HG03521 (cell line): ENCODE measurements around the gene KCTD6.

Source experiments
- ATAC-seq: cut with Tn5 transposase; IDR thresholded peaks from one replicate; pipeline ENCODE4 v1.9.1; 2021; ENCODE audit warnings: mild to moderate bottlenecking, moderate library complexity; ENCODE audit not compliant: unreplicated experiment

Gene KCTD6

GRCh38 chr3:58491506-58492402 lies at the start of gene KCTD6:
Gene KCTD6 (plus strand): TSS chr3:58492096. CDS start chr3:58498756, 6,660 bp downstream.
- ATAC-seq = peak; percentile 92

- no peak for ATAC-seq
Measured at GRCh38 chr3:58452176-58452575, 39.7 kb upstream of the KCTD6 start.

DNA sequence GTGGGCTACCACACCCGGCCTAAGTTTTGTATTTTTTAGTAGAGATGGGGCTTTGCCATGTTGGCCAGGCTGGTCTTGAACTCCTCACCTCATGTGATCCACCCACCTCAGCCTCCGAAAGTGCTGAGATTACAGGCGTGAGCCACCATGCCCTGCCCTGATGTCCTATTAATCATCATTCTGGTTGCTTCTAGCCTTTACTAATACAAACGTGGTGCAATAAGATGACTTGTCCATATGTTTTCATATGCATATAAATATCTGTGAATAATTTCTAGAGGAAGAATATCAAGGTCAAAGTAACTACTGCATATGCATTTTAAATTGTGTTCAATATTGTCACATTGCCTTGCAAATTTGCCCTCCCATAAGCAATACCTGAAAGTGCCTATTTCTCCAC lies 32.7 kb upstream of the KCTD6 start:
- ATAC-seq = no peak

- no peak for ATAC-seq
Measured at GRCh38 chr3:58462829-58463180, 29.1 kb upstream of the KCTD6 start.

GRCh38 chr3:58463181-58463941 lies 28.5 kb upstream of the KCTD6 start:
- peak; percentile 75 for ATAC-seq

DNA sequence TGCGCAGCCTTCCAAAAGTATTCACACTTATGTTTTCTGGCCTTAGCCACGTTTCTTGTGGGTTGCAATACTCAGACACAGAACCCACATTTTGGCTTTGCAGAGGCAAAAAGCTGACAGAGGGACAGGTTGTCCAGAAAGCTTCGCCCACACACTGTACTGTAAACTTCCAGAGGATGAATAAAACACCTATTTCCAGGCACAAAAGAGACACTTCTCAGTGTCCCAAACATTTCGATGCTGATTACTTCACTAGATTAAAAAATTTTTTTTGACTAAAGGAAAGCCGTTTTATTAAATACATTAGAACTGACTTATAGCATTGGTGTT lies 28.0 kb upstream of the KCTD6 start:
- no peak for ATAC-seq

GRCh38 chr3:58464866-58465265 lies 27.0 kb upstream of the KCTD6 start:
- no peak for ATAC-seq

- ATAC-seq = no peak
Measured at GRCh38 chr3:58466899-58467563, 24.9 kb upstream of the KCTD6 start.

DNA sequence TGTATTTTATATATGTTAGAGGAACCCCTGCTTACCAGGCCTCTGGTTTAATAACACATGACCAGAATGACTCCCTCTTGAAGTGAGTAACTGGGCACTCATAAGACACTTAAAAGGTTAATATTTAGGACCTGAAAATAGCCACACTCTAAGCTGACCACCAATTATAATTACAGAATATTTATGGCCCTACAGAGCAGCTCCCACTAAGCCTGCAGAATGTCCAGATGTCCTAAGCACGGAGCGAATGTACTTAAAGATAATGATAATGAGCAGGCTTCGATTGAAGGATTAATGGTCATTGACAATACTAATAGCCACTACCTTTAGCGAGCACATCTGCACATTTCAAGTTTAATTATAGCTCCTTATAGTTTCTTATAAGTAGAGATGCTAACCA lies 22.8 kb upstream of the KCTD6 start:
- no peak for ATAC-seq

- no peak for ATAC-seq
Measured at GRCh38 chr3:58470363-58471024, 21.4 kb upstream of the KCTD6 start.

- ATAC-seq = no peak
Measured at GRCh38 chr3:58471025-58471887, 20.6 kb upstream of the KCTD6 start.

DNA sequence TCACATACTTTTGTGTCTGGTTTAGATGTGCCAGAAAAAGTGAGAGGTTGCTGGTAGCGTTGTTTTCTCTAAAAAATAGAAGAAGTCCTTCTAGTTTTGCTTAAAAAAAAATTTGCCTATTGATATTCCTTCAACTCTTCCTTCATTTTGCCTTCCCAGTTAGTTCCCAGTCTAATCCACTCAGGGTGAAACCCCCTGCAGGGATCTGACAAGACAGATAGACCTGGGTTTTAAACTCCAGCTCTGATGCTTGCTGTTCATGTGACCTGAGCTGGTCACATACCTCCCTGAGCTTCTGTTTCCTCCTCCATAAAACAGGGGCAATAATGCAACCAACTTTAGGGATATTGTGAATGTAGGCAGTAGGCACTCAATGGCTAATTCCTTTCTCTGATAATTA lies 18.6 kb upstream of the KCTD6 start:
- no peak for ATAC-seq

GRCh38 chr3:58474348-58474911 lies 17.5 kb upstream of the KCTD6 start:
- no peak for ATAC-seq

GRCh38 chr3:58474967-58475578 lies 16.8 kb upstream of the KCTD6 start:
- no peak for ATAC-seq

DNA sequence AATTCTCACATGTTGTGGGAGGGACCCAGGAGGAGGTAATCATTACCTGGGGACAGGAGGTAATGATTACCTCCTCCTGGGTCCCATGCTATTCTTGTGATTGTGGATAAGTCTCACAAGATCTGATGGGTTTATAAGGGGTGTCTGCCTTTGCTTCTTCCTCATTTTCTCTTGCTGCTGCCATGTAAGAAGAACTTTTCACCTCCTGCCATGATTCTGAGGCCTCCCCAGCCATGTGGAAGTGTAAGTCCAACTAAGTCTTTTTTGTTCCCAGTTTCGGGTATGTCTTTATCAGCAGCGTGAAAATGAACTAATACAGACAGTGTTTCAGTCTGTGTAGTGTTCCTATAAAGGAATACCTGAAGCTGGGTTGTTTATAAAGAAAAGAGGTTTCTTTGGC lies 13.1 kb upstream of the KCTD6 start:
- ATAC-seq = no peak

GRCh38 chr3:58480309-58480708 lies 11.6 kb upstream of the KCTD6 start:
- ATAC-seq = no peak

- no peak for ATAC-seq
Measured at GRCh38 chr3:58482917-58483636, 8.8 kb upstream of the KCTD6 start.

DNA sequence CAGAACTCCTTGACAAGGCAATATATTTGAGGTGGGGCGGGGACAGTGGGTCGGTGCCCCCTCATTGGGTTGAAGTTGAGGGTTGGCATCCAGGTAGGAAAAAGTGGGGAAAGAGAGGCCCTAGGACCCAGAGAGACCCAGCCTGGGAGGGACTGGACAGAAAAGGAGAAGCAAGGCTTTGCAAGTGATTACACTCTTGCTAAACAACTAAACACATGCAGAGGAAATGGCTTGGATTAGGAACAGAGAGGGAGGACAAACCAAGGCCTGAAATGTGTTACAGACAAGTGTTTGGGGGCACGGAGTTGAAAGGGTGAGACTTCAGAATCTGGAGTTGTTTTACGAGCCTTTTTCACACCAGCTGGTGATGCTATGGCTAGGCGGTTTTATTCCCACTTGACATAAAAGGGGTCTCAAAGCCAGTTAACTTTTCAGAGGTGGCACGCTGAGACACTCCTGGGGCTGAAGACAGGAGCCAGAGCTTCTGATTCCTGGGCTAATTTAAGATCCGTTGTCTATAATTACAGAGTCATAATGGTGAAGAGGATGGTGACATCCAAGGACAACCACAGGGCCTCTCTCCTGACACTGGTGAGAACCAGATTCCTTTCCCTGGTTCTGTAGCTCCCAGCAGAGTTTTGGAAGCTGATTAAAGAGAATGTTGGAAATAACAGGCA lies 7.7 kb upstream of the KCTD6 start:
- no peak for ATAC-seq
